NCI-H1436 (cell line): ENCODE measurements around the gene CAMK2A.
A peak's percentile ranks its signal among the peaks of the same experiment; 100 is the strongest.
"Not testable (repeated sequence)": the region's sequence is repeated elsewhere in the genome, so short reads cannot be mapped to it uniquely, and the experiment has no call there.

Experiments
- DNase-seq: peaks from one replicate; lab custom pipeline; 2025; lab: John Stamatoyannopoulos, UW

CAMK2A gene

DNA sequence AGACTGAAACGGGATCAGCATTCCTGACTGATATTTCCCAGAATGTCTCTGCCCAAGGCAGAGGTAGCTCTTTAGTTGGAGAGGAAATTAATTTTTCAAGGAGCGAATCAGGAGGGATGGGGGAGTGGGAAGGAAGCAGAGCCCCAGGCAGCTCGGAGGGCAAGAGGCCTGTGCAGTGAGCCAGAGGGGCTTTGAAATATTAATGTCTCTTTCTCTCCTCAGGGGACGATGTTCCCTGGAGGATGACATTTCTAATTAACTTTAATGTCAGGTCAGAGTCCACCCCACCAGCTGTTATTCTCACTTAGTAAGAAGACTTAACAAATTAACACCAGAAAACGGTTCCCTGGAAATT is 54.1 kb downstream of the CAMK2A start:
- DNase-seq, result no peak

DNA sequence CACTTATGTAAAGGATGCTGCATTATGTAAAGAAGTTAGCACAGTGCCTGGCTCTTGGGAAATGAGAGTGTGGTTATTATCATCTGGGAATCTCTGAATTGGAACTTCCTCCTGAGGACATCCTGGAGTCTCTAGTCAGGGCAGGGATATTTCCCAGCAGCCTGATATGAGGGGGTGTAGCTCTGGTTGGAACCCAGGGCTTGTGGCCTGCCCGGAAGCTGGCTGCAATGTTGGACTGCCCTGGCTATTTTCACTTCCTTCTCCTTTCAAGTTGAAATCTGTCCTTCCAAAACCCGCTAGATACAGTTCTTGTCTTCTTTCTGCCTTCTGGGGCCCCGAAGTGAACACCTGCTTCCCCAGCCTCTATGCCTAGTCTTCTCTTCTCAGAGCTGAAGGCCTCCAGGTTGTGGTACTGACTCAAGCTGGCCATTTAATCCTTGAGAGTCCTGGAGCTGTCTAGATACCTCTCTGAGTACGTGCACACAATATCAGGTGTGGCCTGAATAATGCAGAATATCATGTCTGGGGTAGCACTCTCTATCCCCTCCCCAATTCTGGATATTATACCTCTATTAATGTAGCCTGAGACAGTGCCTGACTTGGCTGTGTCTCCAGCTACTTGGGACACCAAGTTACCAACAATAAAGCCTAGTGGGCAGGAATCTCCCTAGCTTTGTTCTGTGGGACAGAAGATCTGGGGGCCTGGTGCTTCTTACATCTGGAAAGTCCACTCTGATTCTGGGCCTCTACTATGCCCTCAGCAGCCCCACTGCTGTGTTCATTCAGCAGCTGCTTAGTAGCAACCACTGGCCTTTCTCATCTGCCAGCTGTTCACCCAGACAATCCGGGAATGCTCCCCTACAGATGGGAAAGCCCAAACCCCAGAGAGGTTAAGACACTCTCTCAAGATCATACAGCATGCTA is 54.7 kb downstream of the CAMK2A start:
- DNase-seq, result no peak

- DNase-seq, result not testable (repeated sequence)
These were observed 55.9 kb downstream of the CAMK2A start for GRCh38 chr5:150233706-150234105.

GRCh38 chr5:150230842-150231241 is 58.7 kb downstream of the CAMK2A start:
- DNase-seq, result no peak

DNA sequence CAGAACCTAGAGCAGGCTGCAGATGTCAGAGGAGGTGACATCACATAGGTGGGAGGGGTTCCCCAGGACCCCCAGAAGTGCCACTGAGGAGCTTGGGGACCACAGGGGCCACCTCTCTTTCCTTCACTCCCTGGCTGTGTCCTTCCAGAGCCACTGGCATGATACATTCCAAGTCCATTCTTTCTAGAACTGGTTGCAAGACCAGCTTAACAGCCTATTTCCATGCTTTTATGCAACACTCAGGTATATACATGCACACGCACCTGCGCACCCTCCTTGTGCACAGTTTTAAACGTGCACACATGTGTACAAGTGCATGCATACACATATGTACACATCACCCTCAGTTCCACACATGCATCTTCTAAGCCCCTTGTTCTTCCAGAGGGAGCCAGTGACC is 60.0 kb downstream of the CAMK2A start:
- DNase-seq, result no peak

- no peak for DNase-seq
These were observed 61.8 kb downstream of the CAMK2A start for GRCh38 chr5:150227606-150228273.

GRCh38 chr5:150227036-150227435 is 62.5 kb downstream of the CAMK2A start:
- DNase-seq, result no peak

DNA sequence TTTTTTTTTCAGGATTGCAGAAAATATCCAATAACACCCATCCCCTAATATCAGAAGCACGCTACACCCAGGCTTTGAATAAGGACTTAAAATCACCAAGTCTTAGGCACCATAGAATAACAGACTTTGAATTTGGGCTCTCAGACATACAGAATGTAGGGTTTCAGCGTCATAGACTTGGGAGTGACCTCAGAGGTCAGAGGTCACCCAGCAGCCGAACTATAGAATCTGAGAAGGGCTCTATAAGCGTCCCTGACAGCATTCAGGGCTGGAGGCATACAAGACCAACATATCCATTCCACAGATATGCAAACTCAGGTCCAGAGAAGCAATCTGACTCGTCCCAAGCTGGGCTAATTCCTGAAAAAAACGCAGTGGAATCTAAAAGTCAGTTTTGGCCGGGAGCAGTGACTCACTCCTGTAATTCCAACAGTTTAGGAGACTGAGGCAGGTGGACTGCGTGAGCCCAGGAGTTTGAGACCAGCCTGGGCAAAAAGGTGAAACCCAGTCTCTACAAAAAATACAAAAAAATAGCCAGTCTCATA is 65.0 kb downstream of the CAMK2A start:
- no peak for DNase-seq

DNA sequence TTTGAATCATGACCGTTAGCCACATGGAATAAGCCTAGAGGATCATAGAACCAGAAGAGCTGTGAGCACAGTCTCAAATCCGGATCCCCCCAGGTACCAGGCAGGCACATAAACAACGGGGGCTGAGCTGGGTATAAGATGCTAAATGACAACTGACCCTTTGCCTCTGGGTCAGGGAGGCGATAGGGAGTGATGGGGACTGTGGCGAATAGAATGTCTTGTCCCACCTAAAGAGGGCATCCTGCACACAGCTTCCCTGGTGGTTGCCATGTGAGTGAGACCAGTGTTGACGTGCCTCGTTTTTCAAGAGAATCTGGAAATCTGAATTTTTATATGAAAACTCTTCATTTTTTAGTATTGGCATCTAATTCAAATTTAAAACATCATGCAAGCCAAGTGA is 66.1 kb downstream of the CAMK2A start:
- no peak for DNase-seq

- DNase-seq, result no peak
These were observed 66.7 kb downstream of the CAMK2A start for GRCh38 chr5:150222906-150223305.

DNA sequence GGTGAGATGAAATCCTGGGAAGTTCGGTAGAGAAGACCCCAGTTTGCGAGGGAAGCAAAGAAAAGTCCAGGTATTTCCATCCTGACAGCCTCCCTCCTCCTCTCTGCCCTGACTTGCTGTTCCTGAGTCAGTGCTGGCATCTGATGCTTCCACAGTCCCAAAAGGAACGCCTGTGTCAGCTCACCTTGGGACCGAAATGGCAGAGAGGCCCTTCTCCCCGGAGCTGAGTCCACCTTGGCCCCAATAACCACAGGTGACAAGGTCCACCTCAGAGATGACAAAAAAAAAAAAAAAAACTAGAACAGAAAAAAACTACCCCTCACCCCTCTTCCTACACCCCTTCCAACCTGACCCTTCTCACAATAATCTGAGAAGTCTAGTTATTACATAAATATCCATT is 68.1 kb downstream of the CAMK2A start:
- no peak for DNase-seq

- no peak for DNase-seq
These were observed 69.7 kb downstream of the CAMK2A start for GRCh38 chr5:150219861-150220260.

DNA sequence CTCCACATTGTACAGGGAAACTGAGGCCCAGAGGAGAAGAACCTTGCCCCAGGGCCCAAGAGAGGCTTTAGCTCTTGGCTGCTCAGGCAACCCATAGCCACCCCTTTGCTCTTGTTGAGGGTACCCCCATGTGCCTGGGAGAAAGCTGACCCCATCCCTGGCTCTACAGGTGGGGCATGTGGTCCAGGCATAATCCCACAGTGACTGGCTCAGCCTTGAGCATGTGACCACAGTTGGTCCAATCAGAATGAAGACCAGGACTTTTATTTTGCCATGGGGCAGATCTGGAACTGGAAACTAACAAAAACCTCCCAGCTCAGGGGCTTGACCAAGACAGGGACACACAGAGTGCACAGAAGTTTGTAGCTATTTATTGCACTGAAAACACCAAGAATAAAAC is 70.4 kb downstream of the CAMK2A start:
- DNase-seq, result no peak

GRCh38 chr5:150218693-150219035 is 70.9 kb downstream of the CAMK2A start:
- DNase-seq, result no peak

DNA sequence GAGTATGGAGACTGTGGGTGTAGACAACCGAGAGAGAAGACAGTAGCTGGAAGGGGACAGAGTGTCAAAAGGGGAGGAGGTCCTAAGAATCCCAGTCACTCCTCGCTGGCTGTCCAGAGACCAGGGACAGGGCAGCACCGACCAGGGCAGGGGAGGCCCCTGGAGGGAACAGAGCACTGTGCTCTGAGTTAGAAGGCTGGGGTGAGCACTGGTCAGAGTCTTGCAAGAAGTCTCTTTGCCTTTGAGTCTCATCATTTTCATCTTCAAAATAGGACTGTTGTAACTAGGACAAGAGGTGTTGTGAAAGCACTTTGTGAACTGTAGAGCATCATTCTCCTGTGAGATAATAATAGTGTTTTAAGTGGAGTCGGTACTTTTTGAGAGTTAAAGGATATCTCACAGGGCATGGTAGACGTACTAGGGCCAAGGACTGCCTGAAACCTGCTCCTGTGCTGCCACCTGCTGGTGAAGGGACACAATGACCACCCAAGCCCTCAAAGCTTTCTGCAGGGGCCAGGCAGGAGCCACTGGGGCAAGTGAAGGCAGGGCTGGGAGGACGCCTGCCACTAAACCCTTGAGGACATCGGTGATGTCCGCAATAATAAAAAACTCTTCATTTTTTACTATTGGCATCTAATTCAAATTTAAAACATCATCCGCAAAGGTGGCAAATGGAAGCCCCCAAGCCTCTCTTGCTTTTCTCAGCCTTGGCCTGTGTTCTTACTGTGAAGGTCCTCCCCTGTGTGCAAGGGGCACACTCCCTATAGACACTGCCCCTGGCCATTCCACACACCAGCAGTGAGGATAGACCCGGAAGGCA is 71.5 kb downstream of the CAMK2A start:
- DNase-seq, result peak; percentile 61

GRCh38 chr5:150217038-150217437 is 72.5 kb downstream of the CAMK2A start:
- DNase-seq, result no peak

DNA sequence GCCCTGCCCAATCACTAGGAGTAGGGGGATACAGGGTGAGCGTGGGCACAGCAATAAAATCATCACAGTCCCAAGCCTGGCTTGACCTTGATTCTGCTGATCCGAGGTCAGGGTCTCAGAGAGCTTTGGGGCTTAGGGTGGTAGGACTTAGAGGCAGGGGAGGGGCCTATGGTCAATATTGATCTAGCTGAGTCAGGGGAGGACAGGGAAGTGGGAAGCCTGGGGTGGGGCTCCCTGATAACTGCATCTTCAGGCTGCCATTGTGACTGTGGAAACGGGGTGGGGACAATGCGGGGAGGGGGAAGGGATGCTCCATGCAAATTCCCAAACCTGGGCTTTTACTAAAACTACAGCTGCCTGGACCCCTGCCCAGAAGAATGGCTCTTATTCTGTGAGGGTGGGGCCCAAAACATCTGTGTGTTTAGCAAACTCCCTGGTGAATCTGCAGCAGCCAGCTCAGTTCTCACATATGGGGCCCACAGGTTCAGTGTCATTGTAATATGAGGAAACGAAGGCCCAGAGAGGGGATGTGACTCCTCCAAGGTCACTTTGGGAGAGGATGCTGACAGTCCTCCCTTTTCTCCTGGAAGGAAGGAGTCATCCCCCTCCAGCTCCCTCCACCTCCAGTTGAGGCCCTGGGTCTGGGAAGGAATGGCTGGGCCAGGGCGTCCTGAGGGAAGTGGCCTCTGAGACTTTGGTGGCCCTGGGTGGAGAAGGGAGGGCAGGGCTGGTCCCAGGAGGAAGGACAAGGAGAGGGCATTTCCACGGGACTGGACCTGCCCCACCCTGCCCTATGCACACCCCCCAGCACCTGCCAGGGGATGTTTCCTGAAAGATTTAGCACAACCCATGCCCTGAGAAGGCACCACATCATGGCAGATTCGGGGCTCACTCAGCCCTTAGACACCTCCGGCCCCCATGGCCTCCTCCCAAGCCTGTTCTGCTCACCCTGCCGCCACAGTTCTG is 73.3 kb downstream of the CAMK2A start:
- no peak for DNase-seq

GRCh38 chr5:150214289-150214688 is 75.3 kb downstream of the CAMK2A start:
- DNase-seq, result no peak

DNA sequence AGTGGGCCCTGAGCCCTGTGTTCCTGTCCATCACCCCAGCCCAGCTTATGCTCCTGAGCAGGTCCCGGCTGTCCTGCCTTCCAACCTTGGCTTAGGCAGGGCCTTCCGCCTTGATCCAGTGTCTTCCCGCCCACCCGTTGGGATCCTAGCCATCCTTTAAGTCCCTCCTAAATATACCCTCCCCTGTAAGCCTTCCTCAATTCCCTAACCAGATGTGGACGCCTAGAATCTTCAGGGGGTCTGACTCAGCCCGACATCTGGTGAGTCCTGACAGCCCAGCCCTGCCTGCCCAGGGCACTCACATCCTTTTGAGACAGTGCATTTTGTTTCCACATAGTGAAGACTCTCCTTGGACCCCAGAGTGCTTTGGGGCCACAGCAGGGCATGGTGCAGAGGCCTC is 76.0 kb downstream of the CAMK2A start:
- no peak for DNase-seq

- DNase-seq, result no peak
These were observed 78.2 kb downstream of the CAMK2A start for GRCh38 chr5:150211156-150212030.
